NCI-H774 (cell line): ENCODE results near the gene GPR55.

Experiments used
- DNase-seq: peaks from one replicate; lab custom pipeline; 2025; lab: John Stamatoyannopoulos, UW

Gene GPR55

DNA sequence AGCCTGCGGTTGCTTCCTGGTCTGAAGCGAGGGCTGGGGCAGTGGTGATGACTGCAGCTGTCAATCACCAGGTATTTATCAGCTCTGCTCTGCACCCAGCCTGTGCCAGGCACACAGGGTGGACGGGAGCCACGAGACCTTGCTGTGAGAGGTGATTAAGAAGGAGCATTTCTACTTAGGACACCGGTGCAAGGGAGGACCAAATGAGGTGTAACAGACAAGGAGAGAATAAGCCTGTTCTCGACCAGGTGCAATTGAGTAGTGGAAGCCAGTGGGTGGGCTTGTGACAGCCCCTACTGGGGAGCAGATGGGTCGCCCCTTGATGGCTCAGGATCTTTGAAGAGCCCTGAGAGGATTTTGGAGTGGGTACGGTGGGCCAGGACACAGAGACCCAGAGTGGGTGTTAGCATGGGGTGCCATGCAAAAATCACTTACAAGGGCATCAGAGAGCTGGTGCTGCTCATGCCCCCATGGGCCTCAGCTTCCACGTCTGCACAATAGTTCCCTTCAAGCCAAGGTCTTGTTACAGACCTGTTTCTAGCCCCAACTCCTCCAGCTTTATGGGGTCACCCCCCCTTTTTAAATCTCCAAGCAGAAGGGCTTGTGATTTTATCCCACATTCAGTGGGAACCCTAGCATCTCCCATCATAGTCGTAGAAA is 24.6 kb downstream of the GPR55 start:
- DNase-seq: no peak

DNA sequence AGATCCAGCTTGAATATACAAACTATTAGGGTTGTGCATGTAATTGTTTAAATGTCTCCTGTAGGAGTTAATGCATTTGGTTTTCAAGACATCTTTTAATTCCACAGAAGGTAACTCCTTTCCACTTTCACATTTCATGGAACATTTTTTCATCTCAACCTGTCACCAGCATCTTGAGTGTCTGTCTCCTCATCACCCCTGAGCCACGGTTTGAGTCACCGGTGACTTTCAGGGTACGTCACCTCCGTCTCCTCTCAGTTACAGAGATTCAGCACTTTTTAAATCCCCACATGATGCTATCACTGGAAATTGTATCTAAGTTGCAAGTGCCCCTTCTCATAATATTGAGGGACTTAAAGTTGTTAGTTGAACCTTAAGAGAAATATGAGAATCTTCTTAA is 25.3 kb downstream of the GPR55 start:
- DNase-seq: no peak

DNA sequence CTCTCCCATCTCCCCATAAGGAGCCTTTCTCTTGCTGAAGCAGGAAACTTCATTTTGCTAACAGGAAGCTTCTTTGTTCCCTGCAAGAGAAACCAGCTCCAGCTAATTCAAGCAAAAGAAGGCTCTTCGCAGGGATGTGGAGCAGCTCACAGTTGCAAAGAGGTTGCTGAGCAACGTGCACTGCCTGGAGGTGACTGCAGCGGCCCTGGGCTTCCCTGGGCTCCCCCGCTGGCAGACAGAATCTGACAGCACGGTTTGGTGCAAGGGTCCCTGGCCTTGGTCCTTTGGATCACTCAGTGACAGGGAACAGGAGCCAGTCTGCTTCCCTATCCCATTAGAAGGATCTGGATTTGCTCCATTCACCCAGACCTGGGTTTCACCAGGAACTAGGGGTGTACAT is 25.8 kb downstream of the GPR55 start:
- DNase-seq: no peak

DNA sequence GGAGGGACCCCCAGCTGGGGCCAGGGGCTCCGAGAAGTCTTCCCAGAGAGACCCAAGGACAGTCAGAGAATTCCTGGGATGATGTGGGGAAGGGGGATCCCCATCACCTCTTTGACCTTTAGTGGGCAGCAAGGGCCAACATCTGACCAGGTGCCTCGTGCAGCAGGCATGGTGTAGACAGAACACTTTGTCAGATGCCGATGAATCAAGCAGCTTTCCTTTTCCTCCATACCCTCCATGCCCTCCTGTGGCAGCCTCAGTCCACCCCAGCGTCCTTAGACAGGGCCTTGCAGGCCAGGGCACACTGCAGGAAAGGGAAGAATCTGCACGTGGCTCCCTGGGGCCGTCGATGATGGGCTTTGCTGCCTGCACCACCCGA is 26.3 kb downstream of the GPR55 start:
- no peak for DNase-seq

DNA sequence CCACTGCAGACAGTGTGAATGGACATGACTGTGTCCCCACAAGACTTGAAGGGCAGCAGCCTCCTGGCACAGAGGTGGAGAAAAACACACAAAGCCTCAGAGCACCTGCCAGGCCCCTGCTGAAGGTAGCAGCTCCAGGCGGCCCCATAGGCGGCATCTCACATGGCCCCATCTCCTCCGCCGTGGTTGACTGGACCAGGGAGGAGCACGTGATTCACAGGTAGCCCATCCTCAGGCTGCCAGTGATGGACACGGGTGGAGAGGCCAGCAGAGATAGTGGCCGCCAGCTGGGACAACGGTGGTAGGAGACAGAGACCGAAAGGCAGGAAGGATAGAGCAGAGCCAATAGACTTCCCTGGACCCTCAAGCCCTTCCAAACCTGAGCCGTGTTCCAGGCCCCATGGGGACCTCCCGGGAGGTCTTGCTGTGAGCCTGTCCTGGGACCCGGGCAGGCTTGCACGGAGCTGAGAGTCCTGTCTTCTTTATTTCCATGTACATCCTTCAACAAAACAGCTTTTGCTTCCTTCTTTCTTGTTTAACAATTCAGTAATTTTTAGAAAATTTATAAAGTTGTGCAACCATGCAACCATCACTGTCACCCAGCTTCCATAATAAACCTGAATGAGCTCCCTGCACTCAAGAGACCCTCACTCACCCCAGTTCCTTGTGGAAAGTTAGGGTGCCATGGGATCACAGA is 26.9 kb downstream of the GPR55 start:
- DNase-seq: no peak

DNA sequence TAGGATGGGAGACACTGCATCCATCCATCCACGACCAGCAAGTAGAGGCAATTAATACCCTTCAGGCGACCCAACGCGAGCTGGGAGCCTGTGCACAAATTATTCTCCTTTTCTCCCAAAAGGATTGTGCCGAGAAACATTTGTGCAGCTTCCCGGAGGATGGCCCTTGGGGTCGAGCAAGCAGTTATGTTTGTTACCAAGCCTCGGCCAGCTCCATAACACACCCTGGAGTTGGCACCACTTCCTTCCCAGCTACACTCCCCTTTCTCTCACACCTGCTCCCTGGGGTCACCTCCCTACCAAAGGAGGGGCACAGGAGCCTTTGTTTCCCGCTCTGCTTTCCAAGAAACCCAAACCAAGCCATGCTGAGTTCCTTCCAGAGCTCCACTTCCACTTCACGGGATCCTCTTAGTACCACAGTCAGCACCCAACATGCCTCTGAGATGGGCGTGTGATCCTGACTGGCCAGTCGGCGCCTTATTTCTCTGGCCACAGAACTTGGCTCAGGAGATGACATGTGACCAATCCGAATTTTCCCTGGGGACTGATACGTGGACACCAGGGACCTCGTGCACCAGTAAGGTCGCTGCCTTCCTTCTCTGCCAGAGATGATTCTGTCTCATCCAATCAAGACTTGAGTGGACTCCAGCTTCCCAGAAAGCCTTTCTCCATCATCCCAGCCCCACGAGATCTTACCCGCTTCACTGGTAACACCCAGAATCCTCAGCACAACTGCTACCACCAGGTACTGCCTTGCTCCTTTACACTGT is 28.5 kb downstream of the GPR55 start:
- no peak for DNase-seq

DNA sequence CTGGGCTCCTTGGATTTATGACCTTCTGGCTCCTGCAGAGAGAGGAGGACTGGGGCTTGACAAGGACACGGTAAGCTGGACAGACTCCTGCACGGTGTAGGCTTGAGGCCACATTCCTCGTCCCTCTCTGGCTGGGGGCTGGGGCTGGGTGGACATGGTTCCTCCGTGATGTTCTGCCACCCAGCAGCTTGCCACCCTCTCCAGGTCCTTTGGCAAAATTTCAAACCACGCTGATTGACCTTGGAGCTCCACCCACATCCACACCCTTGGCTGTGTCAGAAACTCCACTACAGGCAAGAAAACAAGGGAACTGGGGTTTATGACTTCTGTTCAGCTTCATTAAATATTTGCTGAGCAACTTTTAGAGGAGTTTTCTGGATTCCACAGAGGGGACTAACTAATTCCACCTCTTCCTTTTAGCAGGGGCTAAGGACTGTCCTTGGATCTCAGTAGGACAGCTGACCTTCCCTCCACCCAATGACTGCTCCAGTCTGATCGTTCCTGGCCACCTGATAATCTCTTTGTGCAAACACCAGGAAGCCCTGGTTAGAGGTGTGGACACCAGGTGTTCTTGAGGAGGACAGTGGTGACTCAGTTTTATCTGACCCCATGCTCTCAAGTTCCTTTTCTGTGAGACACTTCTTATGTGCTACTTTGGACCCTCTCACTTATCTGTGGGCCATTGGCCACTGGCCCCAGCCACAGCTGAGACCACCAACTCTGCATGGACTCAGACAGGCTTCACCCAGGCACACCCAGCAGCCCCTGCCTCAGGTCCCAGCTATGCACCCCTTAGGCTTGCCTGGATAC is 29.3 kb downstream of the GPR55 start:
- no peak for DNase-seq

DNA sequence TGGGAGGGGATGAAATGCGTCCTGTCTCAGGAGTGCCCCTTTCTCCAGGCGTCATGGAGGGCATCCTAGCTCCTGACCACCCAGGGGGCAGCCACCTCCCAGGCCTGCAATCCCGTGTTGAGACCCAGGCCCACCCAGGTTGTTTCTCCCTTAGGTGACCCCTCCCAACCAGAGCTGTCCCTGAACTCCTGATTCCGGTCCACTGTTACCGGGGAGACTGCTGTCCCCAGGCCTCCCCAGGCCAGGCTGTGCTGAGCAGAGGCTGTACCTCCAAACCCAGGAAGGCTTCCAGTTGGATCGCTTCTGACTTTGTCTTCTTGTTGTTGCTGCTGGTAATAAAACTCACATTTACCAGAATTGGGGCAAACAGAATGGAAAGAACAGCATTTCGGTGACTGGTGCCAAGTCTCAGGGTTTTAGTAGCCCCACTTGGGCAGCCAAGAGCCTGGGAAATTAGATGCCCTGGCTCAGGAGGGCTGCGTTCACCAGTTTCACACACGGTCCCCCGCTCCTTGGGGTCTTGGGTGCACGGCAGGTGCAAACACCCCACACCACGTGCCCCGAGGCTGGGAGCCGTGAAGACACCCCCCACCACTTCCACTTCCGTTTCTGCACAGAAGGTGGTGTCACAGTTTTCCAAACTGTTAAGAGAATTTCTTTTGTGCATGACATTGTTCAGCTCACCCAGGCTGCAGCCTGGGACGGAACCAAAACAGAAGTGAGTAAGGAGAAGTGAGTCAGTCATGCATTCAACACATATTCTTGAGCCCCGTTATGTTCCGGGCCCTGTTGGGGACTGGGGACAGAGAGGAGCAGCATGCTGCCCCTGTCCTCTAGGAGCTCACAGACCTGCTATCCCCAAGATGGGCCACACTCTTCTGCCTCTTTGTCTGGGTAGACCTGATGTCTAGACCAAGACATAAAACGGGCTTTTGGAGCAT is 30.9 kb downstream of the GPR55 start:
- DNase-seq: no peak

DNA sequence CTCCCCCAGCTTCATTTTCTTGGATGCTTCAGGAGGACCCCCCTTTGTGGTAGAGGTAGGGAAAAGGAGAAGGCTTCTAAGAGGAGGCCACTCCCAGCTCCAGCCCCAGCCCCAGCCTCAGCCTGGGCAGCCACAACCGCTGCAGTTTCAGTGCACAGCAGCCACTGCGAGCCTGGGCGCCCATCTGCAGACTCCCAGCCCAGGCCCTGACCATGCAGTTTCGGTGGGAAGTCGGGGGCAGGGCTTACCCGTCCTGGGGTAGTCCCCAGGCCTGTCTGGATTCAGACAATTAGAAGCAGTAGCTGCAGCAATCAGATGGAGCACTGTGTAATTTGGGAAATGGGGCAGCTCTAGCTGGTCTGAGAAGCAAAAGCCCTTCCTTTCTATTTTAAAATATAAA is 31.7 kb downstream of the GPR55 start:
- DNase-seq: no peak

DNA sequence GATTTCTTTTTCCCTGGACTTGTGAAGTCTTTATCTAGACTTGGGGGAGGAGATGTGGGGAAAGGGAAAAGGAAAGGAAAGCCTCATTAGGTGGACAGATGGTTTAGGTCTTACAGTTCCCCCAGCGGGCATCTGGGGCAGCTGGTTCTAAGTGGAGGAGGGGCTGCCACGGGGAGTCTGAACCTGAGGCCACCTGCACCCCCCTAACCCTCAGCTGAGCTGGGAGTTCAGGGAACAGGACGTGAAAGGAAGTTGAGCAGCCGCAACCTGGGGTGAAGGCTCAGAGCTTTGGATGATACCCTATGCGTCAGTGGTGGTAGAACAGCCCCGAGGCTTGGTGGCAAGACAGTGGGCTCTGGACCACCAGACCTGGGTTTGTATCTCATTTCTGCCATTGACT is 33.5 kb downstream of the GPR55 start:
- DNase-seq: no peak

DNA sequence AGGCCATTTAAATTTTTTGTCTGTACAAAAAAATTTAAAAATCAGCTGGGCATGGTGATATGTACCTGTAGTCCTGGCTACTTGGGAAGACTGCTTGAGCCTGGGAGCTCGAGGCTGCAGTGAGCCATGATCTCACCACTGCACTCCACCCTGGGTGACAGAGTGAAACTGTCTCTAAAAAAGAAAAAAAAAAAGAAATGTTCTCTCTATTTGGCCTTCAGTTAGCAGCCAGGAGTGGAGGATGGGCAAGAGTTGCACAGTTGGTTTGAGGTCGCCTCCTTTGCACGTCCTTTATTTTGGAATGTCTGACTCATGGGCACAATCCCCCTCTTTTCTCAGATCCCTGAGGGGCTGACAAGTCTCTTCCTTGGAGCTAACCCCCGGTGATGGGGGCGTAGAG is 34.0 kb downstream of the GPR55 start:
- DNase-seq: no peak

DNA sequence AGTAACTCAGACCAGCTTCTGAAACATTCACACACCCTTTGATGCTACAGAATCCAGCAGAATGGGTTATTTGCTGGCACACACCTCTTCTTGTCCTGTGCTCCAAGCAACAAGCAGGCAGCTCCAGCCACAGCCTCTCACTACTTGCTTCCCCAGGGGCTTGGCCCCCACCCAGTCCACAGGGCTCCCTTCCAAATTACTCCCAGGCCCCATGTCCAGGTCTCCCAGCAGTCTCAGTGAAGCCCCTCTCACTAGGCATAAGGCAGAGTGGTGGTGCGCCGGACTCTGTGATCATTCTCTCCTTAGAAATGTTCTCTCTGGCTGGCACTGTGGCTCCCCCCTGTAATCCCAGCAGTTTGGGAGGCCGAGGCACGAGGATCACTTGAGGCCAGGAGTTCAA is 34.4 kb downstream of the GPR55 start:
- DNase-seq: no peak

DNA sequence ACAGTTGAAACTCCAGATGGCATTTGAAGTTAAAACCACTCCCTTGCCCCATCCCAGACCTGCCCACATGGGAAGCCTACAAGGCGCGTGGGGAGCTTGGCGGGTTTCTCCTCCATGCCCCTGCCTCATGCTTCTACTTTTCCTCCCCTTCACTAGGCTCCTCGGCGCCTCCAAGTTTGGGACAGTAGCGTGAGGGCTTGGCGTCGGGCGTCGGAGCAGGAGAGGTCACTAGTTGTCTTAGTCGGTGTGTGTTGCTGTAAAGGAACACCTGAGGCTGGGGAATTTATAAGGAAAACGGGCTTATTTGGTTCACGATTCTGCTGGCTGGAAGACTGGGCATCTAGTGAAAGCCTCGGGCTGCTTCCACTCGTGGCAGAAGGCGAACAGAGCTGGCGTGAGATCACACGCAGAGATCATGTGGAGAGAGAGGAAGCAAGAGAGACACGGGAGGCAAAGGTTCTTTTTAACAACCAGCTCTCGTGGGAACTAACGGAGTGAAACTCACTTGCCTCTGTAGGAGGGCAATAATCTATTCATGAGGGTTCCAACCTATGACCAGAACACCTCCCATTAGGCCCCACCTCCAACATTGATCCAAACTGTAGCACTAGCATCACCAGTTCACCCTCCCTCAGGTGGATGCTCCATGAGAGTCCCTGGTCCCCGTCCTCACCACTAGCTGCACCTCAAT is 35.0 kb downstream of the GPR55 start:
- no peak for DNase-seq

DNA sequence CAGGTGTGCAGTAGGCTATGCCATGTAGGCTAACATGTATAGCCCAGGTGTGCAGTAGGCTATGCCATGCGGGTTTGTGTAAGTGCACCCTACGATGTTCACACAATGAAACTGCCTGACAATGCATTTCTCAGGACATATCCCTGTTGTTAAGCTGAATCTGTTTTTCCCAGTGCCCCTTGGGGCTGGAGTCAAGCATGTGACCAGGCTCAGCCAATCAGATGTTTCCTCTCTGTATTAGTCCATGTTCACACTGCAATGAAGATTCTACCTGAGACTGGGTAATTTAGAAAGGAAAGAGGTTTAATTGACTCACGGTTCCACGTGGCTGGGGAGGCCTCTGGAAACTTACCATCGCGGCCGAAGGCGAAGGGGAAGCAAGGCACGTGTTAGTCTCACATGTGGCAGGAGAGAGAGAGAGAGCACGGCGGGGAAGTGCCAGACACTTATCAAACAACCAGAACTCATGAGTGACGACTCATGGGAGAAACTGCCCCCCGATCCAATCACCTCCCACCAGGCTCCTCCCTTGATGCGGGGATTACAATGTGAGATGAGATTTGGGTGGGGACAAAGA is 36.1 kb downstream of the GPR55 start:
- no peak for DNase-seq

DNA sequence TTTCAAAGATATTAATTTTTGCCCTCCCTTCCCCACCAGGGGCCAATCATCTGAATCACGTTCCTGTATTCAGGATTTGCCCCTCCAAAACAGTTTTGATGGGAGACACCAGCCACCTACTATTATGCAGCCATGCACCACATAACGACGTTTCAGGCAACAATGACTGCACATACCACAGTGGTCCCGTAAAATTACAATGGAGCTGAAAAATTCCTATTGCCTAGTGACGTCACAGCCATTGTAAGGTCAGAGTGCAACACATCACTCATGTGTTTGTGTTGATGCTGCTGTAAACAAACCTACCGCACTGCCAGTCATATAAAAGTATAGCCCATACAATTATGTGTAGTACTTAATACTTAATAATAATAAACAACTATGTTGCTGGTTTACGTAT is 37.7 kb downstream of the GPR55 start:
- DNase-seq: no peak

DNA sequence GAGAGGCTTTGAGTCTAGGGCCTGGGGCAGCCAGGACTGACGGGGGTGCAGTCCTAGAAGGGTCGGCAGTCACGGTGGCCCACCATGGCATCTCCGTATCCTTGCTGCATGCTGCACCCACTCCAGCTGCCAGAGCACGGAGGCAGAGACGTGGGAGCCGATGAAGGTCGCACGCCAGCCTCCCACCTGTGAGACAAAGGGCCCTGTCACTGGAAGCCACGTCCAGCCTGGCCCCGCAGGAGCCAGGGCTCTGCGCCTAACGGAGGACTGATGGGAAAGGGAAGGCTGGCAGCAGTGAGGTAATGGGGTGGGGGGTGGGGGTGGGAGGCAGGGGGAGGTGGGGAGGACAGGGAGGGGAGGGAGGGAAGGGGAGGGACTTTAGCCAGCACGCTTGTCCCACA is 38.4 kb downstream of the GPR55 start:
- no peak for DNase-seq

DNA sequence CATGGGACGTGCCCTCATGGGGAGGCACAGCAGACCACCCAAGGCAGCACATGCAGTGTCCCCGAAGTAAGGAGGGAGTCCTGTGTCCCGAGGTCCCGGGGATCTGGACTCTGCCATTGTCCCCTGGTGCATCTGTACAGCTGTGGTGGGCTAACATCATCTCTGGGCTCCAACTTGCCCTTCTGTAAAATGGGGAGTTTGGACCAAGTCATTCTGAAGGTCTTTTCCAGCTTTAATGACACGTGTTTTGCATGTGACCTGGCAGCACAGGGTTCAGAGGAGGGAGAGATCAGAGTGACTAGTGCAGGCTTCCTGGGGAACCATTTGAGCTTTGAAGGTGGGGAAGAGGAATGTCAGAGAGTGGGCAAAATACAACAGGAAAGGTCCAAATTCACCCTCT is 38.8 kb downstream of the GPR55 start:
- DNase-seq: no peak

DNA sequence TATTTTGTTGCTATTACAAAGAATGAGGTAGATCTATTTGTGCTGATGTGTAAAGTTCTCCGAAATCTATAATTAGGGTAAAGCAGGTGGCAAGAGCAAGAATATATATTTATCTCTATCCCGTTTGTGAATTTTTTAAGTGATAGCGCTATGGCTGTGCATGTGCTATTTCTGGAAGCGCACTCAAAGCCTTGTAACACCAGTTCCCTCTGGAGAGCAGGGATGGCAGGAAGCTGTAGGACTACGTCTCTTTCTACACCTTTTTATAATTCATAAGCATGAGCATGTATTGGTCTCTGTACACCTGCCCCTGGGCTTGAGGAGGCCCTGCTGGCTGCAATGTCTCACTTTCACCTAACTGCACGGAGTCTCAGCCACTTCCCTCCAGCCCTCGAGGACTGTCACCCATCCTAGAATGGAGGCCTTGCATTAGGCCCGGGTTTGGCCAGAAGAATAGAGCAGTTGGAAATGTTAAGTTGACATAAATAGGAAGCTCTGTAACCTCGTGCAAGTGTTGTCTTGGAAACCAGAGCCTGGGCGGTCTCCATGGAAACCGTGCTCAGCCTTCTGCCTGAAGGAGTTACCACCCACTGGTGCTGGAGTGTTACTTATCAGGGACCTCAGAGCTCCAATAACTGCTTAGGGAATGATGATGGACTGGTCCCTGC is 39.4 kb downstream of the GPR55 start:
- DNase-seq: no peak

DNA sequence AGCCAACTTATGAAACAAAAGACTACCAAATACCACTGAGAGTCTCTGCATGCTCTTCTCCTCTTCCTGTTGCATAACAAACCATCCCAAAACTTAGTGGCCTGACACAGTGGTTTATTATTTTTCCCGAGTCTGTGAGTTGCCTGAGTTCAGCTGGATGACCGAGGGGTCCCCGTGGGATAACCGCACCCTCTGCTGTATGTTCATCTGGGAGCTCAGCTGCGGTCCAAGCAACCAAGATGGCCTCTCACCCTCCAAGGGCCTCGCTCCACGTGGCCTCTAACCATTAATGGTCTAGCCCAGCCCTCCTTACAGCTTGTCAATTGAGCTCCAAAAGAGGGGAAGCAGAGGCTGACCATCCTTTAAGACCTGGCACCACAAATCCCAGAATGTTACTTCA is 43.2 kb downstream of the GPR55 start:
- no peak for DNase-seq

DNA sequence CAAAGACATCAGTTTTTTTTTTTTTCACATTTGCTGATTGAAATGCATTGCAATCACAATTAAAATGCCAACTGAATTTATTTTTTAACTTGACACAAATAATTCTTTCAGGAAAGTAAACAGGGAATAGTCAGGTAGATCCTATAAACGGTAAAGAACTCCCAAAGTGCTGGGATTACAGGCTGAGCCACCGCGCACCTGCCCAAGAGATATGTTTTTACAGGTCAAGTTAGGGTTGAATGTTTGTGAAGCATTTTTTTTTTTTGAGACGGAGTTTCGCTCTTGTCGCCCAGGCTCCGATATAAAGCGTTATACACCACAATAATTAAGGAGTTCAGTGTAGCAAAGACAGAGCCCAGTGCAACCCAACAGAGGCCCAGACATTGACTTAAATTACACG is 45.2 kb downstream of the GPR55 start:
- DNase-seq: no peak
